HCT116 (cell line): Measurements from ENCODE around the gene PTPN12. TPM values are rescaled to one million over a fixed set of nuclear protein-coding genes. Genes with fewer than 3 reads are reported as not detected.
A peak's percentile ranks its signal among the peaks of the same experiment; 100 is the strongest.
"Not testable (repeated sequence)": the region's sequence is repeated elsewhere in the genome, so short reads cannot be mapped to it uniquely, and the experiment has no call there.

ENCODE experiments used
- ATAC-seq: fragments of 200-7000 bp; cut with Tn5 transposase; 2 replicates; pipeline ENCODE4 v1.9.1; 2020; ENCODE audit warnings: mild to moderate bottlenecking, moderate library complexity
- BruUV-seq: library from RNA; stranded (reverse); fragments of 400-500 nt; replicated peaks from 2 replicates; lab custom pipeline; 2021; lab: Mats Ljungman, UMichigan
- CTCF ChIA-PET: fragments of 300-600 bp; sonication (Branson Sonifier 250); formaldehyde crosslinking; loops from one replicate; lab custom pipeline; 2021; ENCODE audit warnings: antibody characterized with exemption; lab: Charles Lee
- POLR2A ChIA-PET: fragments of 300-600, 350-600 bp; sonication (Branson Sonifier 250); formaldehyde crosslinking; loops from one replicate; lab custom pipeline; 2021; ENCODE audit warnings: antibody characterized with exemption; lab: Charles Lee
- RAD21 ChIA-PET, 2 experiments: fragments of 300-600 bp; sonication (Branson Sonifier 250); formaldehyde crosslinking; loops; one replicate each; lab custom pipeline; 2023; ENCODE audit warnings: low total read pairs in 2 of 2; ENCODE audit not compliant: uncharacterized antibody in 2 of 2, unreplicated experiment in 2 of 2, low non-redundant PET in 1 of 2; lab: Charles Lee
- DNase-seq: peaks from one replicate; pipeline ENCODE4 v3.0.0-alpha.2; 2010; ENCODE audit warnings: low read depth, low spot score
- H2AFZ ChIP-seq: fragments of 200-600 bp; shearing (Covaris generic), sonication (generic); 2 replicates; pipeline ENCODE4 v1.6.1; 2017; ENCODE audit warnings: low read depth, mixed run types, mixed read lengths, antibody characterized with exemption, low read length; ENCODE audit not compliant: poor library complexity, severe bottlenecking
- H3K27ac ChIP-seq: 2 replicates; pipeline ENCODE4 v1.5.1; 2012; ENCODE audit warnings: low read depth, low read length
- H3K27me3 ChIP-seq: fragments of 200-600 bp; sonication (generic); 2 replicates; pipeline ENCODE4 v1.6.1; 2016; ENCODE audit warnings: mixed run types, low read length, mixed read lengths; ENCODE audit not compliant: insufficient read depth
- H3K36me3 ChIP-seq, 2 experiments: fragments of 200-500 bp in 1 of 2; fragments of 200-600 bp in 1 of 2; sonication (Bioruptor generic) in 1 of 2; sonication (generic) in 1 of 2; 2 replicates each; pipeline versions ENCODE4 v1.5.1 to v1.6.1; 2014 to 2016; ENCODE audit warnings: low read length in 2 of 2, inconsistent platforms in 1 of 2, mixed read lengths in 1 of 2, mixed run types in 1 of 2; ENCODE audit not compliant: insufficient read depth in 2 of 2, control insufficient read depth in 1 of 2
- H3K4me1 ChIP-seq, 2 experiments: fragments of 200-600 bp in 1 of 2; sonication (generic) in 1 of 2; 2 replicates each; pipeline versions ENCODE4 v1.5.1 to v1.6.1; 2012 to 2017; ENCODE audit warnings: low read length in 2 of 2, inconsistent platforms in 1 of 2, mild to moderate bottlenecking in 1 of 2, mixed read lengths in 1 of 2, mixed run types in 1 of 2, moderate library complexity in 1 of 2; ENCODE audit not compliant: insufficient read depth in 2 of 2, control insufficient read depth in 1 of 2
- H3K4me2 ChIP-seq: fragments of 200-600 bp; sonication (generic); 2 replicates; pipeline ENCODE4 v1.6.1; 2017; ENCODE audit warnings: mixed run types, low read length, mixed read lengths
- H3K4me3 ChIP-seq, 2 experiments: fragments of 200-600 bp in 1 of 2; sonication (generic) in 1 of 2; replicated peaks in 1 of 2; 2 replicates each; pipeline ENCODE4 v1.5.1; 2011 to 2016; ENCODE audit warnings: low read length in 2 of 2, control low read depth in 1 of 2, low read depth in 1 of 2, mild to moderate bottlenecking in 1 of 2, mixed read lengths in 1 of 2, mixed run types in 1 of 2
- H3K79me2 ChIP-seq: fragments of 200-600 bp; sonication (generic); 2 replicates; pipeline ENCODE4 v1.6.1; 2017; ENCODE audit warnings: mild to moderate bottlenecking, mixed run types, low read length, moderate library complexity, mixed read lengths; ENCODE audit not compliant: insufficient read depth
- H3K9ac ChIP-seq: fragments of 200-600 bp; sonication (generic); 2 replicates; pipeline ENCODE4 v1.6.1; 2016; ENCODE audit warnings: low read length, mixed read lengths
- H3K9me2 ChIP-seq: fragments of 200-600 bp; sonication (generic), shearing (Covaris generic); 2 replicates; pipeline ENCODE4 v1.6.1; 2017; ENCODE audit warnings: mixed run types, mild to moderate bottlenecking, moderate library complexity; ENCODE audit not compliant: insufficient read depth
- H3K9me3 ChIP-seq, 2 experiments: fragments of 200-500 bp in 1 of 2; fragments of 200-600 bp in 1 of 2; sonication (Bioruptor generic) in 1 of 2; sonication (generic) in 1 of 2; 2 replicates each; pipeline ENCODE4 v1.6.1; 2014 to 2017; ENCODE audit warnings: low read length in 2 of 2, mixed read lengths in 2 of 2, inconsistent platforms in 1 of 2, low read depth in 1 of 2, mild to moderate bottlenecking in 1 of 2, mixed run types in 1 of 2, moderate library complexity in 1 of 2; ENCODE audit not compliant: control insufficient read depth in 1 of 2, insufficient read depth in 1 of 2
- H4K20me1 ChIP-seq: fragments of 200-600 bp; sonication (generic), shearing (Covaris generic); 2 replicates; pipeline ENCODE4 v1.6.1; 2017; ENCODE audit warnings: mixed run types, mild to moderate bottlenecking, moderate library complexity; ENCODE audit not compliant: insufficient read depth
- CBX3 ChIP-seq: IDR thresholded peaks from 2 replicates; pipeline ENCODE4 v1.6.1; 2012; ENCODE audit warnings: low read depth
- CTCF ChIP-seq, 3 experiments: fragments of 200-600 bp in 1 of 3; sonication (generic) in 1 of 3; IDR thresholded peaks in 2 of 3; conservative IDR thresholded peaks in 1 of 3; 2 replicates each; pipeline ENCODE4 v1.5.1; 2012 to 2017; ENCODE audit warnings: low read depth in 2 of 3, low read length in 2 of 3, antibody characterized with exemption in 1 of 3, borderline replicate concordance in 1 of 3, control low read depth in 1 of 3, mild to moderate bottlenecking in 1 of 3, mixed read lengths in 1 of 3, mixed run types in 1 of 3, moderate library complexity in 1 of 3; ENCODE audit not compliant: insufficient read depth in 1 of 3
- EGR1 ChIP-seq: IDR thresholded peaks from 2 replicates; pipeline ENCODE4 v1.6.1; 2012; ENCODE audit warnings: low read depth
- EZH2 ChIP-seq: fragments of 200-600 bp; sonication (generic); IDR thresholded peaks from 2 replicates; pipeline ENCODE4 v1.6.1; 2017; ENCODE audit warnings: antibody characterized with exemption, mixed run types
- JUND ChIP-seq: IDR thresholded peaks from 2 replicates; pipeline ENCODE4 v1.6.1; 2012
- MAX ChIP-seq: IDR thresholded peaks from 2 replicates; pipeline ENCODE4 v1.6.1; 2012
- POLR2A ChIP-seq: IDR thresholded peaks from 2 replicates; pipeline ENCODE4 v1.7.0; 2011; ENCODE audit warnings: borderline replicate concordance; ENCODE audit not compliant: insufficient read depth, insufficient read length; ENCODE audit errors: extremely low read depth
- POLR2AphosphoS5 ChIP-seq: IDR thresholded peaks from 2 replicates; pipeline ENCODE4 v1.6.1; 2011; ENCODE audit warnings: mild to moderate bottlenecking, low read depth, low read length, moderate library complexity
- RAD21 ChIP-seq: IDR thresholded peaks from 2 replicates; pipeline ENCODE4 v1.6.1; 2012; ENCODE audit warnings: low read depth, mild to moderate bottlenecking
- REST ChIP-seq: IDR thresholded peaks from 2 replicates; pipeline ENCODE4 v1.6.1; 2012; ENCODE audit warnings: low read depth
- TCF7L2 ChIP-seq: IDR thresholded peaks from 2 replicates; pipeline ENCODE4 v1.7.0; 2011; ENCODE audit warnings: borderline replicate concordance, inconsistent platforms; ENCODE audit not compliant: insufficient read depth, insufficient read length; ENCODE audit errors: extremely low read depth
- ZBTB33 ChIP-seq: IDR thresholded peaks from 2 replicates; pipeline ENCODE4 v1.6.1; 2011; ENCODE audit warnings: mild to moderate bottlenecking, low read length, moderate library complexity; ENCODE audit not compliant: insufficient replicate concordance; ENCODE audit errors: extremely low read depth
- ZNF274 ChIP-seq: fragments of 200-500 bp; sonication (Bioruptor generic); IDR thresholded peaks from 2 replicates; pipeline ENCODE4 v1.6.1; 2014; ENCODE audit warnings: mild to moderate bottlenecking, low read depth, low read length, inconsistent platforms
- intact Hi-C: fragments of 100-400 bp; cut with micrococcal nuclease; formaldehyde crosslinking; loops from 2 replicates; pipeline ENCODE4 v1.10.0; 2022
- total RNA-seq: library from RNA; stranded (reverse); gene quantifications from one replicate; pipeline ENCODE4 v1.2.1, GENCODE V29; 2021; ENCODE audit not compliant: unreplicated experiment

PTPN12 gene
- total RNA-seq, 1 experiment from 2014 or later = 80.5 TPM

- H3K36me3 ChIP-seq, POLR2A ChIA-PET, RAD21 ChIA-PET, ATAC-seq, CTCF ChIA-PET, BruUV-seq, H2AFZ ChIP-seq, intact Hi-C loops, H3K4me3 ChIP-seq, H3K4me2 ChIP-seq, H3K9ac ChIP-seq, H3K27me3 ChIP-seq, DNase-seq, H3K27ac ChIP-seq, H4K20me1 ChIP-seq, H3K9me3 ChIP-seq, H3K9me2 ChIP-seq: not testable (repeated sequence)
- peaks cover 5 to 12% of the 10 kb centered on the region in 2 experiments; a peak in 2 of 4 replicates for H3K4me1 ChIP-seq
- peaks cover 15% of the 10 kb centered on the region for H3K79me2 ChIP-seq
Observed at GRCh38 chr7:77534046-77534445, 3.0 kb upstream of the PTPN12 start.

GRCh38 chr7:77536017-77536412 lies 1.1 kb upstream of the PTPN12 start:
- DNase-seq = no peak
- Histone ChIP-seq H3K4me3 (peak overlapping the region; percentile 54 to 93), H3K79me2 (peaks cover 35% of the 10 kb centered on the region), H3K9ac (peak overlapping the region; percentile 80), H3K9me3 (no peaks in the 10 kb centered on the region), H4K20me1 (no peaks in the 10 kb centered on the region), H3K4me2 (peak overlapping the region; percentile 95), H3K27ac (peak overlapping the region; percentile 82), H3K4me1 (peaks cover 23 to 31% of the 10 kb centered on the region in 2 experiments), H3K36me3 (no peaks in the 10 kb centered on the region), H2AFZ (no peak overlapping the region), H3K27me3 (no peaks in the 10 kb centered on the region), H3K9me2 (no peaks in the 10 kb centered on the region)
- POLR2A ChIA-PET = no interaction called here
- RAD21 ChIA-PET = no interaction called here
- intact Hi-C loops = no loop called here
- no TSS peak for BruUV-seq
- CTCF ChIA-PET = no interaction called here
- no peak for ATAC-seq
- no peak for TF ChIP-seq ZBTB33
- no peak for TF ChIP-seq CBX3
- TF ChIP-seq MAX = no peak
- TF ChIP-seq RAD21 = no peak
- TF ChIP-seq POLR2A = no peak
- TF ChIP-seq EGR1 = no peak
- no peak for TF ChIP-seq JUND
- TF ChIP-seq ZNF274 = no peak
- TF ChIP-seq POLR2AphosphoS5 = no peak
- TF ChIP-seq REST = no peak
- no peak for TF ChIP-seq CTCF (IDR thresholded peaks at IDR 0.05 in 2 of 3, conservative IDR thresholded peaks at IDR 0.05 in 1 of 3; ENCODE audit: borderline replicate concordance in 1 of 3, insufficient read depth in 1 of 3, low read depth in 2 of 3, low read length in 2 of 3)
- no peak for TF ChIP-seq TCF7L2
- no peak for TF ChIP-seq EZH2
